GM10847 (cell line): ENCODE results near the gene ATP5IF1.
A peak's percentile ranks its signal among the peaks of the same experiment; 100 is the strongest.

ENCODE experiments used
- POLR2A ChIP-seq: IDR thresholded peaks from 2 replicates; pipeline ENCODE4 v1.6.1; 2011; ENCODE audit not compliant: insufficient read length; ENCODE audit errors: extremely low read depth

ATP5IF1 gene

GRCh38 chr1:28213315-28213714 lies 22.6 kb upstream of the ATP5IF1 start:
- no peak for TF ChIP-seq POLR2A

- TF ChIP-seq POLR2A = no peak
Observed at GRCh38 chr1:28229089-28229488, 6.8 kb upstream of the ATP5IF1 start.

GRCh38 chr1:28229996-28230395 lies 5.9 kb upstream of the ATP5IF1 start:
- no peak for TF ChIP-seq POLR2A

DNA sequence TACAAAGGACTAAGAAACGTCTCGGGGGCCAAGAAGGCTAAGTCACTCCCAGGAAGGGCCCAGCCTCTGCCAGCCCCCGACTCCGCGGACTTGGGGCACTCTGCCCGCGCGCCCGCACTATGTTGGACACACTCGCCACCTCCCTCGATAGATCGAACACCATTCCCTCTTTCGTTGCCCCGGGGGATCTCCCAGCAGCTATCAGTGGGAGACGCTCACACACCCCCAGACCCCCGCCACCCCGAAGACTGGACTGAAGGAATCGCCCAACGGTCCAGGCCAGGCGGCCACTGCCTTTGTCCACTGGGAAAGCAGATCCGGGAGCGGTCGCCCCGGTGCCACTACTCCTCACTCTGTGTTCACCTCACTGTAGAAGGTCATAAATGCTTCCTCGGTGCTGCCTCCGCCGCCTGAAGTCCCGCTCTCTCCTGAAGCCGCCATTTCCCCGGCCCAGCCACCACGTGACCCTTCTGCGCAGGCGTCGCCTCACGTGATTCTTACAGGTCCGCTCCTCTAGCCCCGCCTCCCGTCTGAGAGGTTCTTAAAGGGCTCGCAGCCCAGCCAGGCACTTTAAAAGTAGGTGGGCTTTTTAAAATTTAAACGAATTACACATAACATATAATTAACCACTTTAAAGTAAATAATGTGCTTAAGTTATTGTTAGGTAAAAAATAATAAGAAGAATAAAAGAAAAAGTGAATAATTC lies 3.2 kb upstream of the ATP5IF1 start, which contains the start of gene DNAJC8:
Gene DNAJC8, minus strand, starts transcription at position 472 of the 706 bp plus-strand sequence. Its CDS starts 31 bp downstream, at position 441.
- TF ChIP-seq POLR2A = peak; percentile 73

- TF ChIP-seq POLR2A = no peak
Observed at GRCh38 chr1:28233264-28233606, 2.7 kb upstream of the ATP5IF1 start.

DNA sequence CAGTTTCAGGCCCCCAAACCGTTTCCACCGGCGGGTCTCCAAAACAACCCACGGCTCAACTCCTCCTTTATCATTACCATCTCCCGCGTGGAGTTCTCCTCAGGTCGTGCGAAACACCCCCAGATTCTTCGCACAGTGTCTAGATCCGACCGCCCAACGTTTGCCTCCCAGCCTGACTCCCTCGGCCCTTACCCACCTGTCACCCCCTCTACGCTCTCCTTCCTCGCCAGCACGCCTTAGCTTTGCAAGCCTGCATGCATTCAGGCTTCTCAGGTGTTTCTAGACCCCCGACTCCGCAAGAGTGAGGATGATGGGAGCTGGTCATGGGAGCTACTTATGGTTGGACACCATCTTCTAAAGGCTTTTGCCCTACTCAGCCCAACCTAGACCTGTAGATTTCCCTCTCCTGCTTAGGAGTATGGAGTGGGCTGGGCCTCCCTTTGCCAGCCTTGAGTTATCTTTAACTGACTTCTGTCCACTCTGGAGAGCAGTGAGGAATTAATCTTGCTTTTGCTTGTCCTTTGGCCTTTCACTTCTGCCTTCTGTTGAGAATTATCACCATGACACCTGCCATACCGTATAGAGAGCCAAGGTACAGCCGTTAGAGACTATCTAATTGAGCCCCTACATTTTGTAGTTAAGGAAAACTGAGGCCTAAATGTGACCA lies 865 bp downstream of the ATP5IF1 start:
- TF ChIP-seq POLR2A = no peak

- no peak for TF ChIP-seq POLR2A
Observed at GRCh38 chr1:28239004-28239403, 3.1 kb downstream of the ATP5IF1 start.

DNA sequence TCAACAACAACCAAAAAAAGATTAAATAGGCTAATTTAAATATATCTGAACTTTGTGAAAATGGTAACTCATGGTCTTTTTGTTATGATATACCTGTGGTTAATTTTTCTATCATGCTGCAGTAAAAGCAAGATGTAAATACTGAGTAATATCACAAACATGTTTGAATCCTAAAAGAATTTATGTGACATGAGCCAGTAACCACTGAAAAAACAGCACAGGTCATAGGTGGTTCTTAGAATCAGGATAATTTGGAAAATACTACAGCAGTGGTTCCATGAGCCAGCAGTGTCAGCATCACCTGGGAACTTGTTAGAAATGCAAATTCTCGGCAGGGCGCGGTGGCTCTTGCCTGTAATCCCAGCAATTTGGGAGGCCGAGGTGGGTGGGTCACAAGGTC lies 4.1 kb downstream of the ATP5IF1 start:
- no peak for TF ChIP-seq POLR2A

DNA sequence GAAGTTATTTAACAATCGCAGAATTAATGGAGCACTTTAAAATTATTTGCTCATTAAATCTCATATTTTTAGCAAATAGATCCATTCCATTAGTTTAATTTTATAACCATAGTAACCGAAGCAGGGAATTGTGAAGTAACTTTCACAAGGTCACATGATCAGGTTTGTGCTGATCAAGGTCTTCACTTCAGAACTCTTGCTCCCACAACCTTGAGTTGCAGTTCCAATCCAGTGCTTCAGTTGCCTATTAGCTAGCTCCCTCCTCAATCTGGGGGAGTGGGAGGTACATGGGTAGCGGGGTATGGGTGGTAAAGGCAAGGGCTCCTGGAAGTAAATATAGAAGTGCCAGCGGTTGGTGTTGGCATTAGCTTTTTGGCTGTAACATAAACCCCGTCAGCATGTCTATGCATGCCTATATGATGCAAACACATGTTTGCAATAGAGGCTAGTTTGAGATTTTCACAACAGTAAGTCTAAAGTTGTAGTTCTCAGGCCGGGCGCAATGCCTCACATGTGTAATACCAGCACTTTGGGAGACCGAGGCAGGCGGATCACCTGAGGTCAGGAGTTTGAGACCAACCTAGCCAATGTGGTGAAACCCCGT lies 5.8 kb downstream of the ATP5IF1 start:
- no peak for TF ChIP-seq POLR2A

- no peak for TF ChIP-seq POLR2A
Observed at GRCh38 chr1:28243685-28244311, 7.9 kb downstream of the ATP5IF1 start.

- TF ChIP-seq POLR2A = no peak
Observed at GRCh38 chr1:28244549-28245251, 8.8 kb downstream of the ATP5IF1 start.

GRCh38 chr1:28246427-28246832 lies 10.5 kb downstream of the ATP5IF1 start:
- no peak for TF ChIP-seq POLR2A

DNA sequence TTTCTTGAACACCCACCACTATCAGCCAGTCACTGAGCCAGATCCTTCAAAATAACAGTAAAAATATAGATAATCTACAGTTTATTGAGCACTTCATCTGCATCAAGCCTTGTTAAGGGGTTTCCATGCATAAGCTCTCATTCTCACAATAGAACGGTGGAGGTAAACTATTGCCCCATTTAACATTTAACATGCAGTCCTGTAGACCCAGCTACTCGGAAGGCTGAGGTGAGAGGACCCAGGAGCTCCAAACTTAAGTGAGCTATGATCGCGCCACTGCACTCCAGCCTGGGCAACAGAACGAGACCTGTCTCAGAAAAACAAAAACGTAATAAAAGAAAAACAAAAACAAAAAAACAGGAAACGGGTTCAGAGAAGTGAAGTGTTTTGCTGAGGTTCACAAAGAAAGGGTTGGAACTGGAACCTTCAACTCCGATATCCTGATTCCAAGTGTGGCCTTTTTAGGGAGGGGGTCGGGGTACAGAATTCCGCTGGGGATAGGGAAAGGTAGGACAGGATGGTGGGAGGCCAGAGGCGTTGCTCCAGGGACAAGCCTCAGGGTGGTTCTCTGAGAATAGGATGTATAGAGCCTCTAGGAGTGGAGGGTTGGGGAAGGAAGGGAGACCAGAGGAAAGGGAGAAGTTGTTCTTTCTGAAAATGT lies 11.8 kb downstream of the ATP5IF1 start:
- TF ChIP-seq POLR2A = no peak

- TF ChIP-seq POLR2A = no peak
Observed at GRCh38 chr1:28248273-28249012, 12.5 kb downstream of the ATP5IF1 start.
